PFSK-1 (cell line): ENCODE measurements around the gene FLRT1.

Experiments used
- POLR2AphosphoS5 ChIP-seq: IDR thresholded peaks from 2 replicates; pipeline ENCODE4 v1.6.1; 2012; ENCODE audit warnings: low read depth, mild to moderate bottlenecking, control low read depth, low read length, moderate library complexity
- TAF1 ChIP-seq: IDR thresholded peaks from 2 replicates; pipeline ENCODE4 v1.6.1; 2012; ENCODE audit warnings: low read length, control low read depth, borderline replicate concordance; ENCODE audit not compliant: insufficient read depth

- TF ChIP-seq POLR2AphosphoS5 (no peak), TAF1 (no peak)
These were observed 38.5 kb upstream of the FLRT1 start for GRCh38 chr11:63997104-63997700.
